NOMO-1 treated with dmso at 0.1 percent for 144 hours (cell line): ENCODE data around the gene CREB1.
"Not testable (repeated sequence)": the region's sequence is repeated elsewhere in the genome, so short reads cannot be mapped to it uniquely, and the experiment has no call there.

Experiments used
- DNase-seq: peaks from one replicate; lab custom pipeline; 2025; ENCODE audit not compliant: unreplicated experiment; lab: John Stamatoyannopoulos, UW

CREB1 gene

DNA sequence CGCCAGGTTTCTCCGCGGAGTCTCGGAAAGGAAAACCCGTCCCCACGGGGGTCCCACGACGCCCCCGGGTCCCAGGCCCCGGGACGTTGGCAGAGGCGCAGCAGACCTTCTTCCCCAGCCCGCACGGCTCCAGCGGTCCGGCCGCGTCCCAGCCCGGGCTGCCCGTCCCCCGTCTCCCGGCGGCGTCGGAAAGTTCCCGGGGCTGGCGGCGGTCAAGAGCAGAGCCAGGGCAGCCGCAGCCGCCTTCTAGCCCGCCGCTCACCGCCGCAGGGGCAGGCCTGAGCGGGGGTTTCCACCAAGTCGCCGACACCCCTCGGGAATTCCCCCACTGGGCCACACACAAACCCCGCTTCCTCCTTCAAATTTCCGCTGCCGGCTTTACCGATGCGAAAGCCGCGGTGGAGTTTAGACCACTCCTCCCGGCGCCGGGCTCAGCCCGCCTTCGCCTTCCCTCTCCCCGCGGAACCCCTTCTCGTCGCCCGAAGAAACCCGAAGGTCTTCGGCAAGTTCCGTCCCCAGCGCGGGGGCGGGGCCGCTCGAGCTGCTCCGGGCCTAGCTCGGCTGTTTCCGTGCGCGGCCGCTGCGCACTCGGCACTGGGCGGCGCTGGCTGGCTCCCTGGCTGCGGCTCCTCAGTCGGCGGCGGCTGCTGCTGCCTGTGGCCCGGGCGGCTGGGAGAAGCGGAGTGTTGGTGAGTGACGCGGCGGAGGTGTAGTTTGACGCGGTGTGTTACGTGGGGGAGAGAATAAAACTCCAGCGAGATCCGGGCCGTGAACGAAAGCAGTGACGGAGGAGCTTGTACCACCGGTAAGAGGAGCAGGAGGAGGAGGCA lies at the start of gene CREB1:
Gene CREB1 (plus strand): TSS at position 633 of the 830 bp plus-strand sequence. CDS start 25,674 bp downstream, outside the sequence.
- peak; percentile 98 for DNase-seq

DNA sequence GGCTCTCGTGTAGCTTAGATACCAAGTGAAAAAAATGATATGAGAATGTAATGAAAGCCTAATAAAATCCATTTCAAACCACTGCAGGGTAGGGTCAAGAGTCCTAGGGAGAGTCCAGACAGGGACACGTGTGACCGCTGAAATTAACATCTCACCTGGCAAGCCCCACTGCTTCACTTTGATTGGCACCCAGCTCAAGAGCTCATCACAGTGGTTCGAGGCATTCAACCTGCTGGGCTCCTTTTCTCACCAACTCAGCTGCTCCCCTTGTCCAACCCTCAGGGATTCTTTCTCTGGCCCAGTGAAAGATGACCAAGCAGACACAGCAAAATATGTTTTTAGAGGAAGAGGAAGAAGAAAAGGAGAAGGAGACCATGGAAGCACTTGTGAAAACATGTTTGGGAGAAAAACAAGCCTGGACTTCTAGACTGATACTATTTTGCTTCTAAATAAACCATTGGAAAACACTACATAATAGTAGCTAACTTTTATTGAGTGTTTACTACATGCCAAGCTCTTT lies 49.2 kb upstream of the CREB1 start:
- no peak for DNase-seq

DNA sequence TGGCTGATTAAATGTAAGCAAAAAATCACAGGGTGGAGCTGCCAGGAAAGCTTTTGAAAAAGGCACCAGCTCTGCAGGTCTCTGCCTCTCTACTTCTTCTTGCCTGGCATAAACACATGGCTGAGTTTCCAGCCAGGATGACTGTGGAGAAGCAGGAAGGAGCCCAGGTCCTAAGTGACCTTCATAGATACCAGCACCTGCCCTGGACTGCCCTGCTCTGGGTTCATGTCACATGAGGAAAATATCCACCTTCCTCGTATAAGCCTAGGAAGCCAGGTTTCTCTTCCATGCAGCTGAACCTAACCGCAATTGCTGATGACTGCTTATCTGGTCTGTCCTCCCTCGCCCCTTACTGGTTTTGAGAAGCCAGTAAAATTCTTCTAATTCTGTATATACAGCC lies 47.8 kb upstream of the CREB1 start:
- no peak for DNase-seq

DNA sequence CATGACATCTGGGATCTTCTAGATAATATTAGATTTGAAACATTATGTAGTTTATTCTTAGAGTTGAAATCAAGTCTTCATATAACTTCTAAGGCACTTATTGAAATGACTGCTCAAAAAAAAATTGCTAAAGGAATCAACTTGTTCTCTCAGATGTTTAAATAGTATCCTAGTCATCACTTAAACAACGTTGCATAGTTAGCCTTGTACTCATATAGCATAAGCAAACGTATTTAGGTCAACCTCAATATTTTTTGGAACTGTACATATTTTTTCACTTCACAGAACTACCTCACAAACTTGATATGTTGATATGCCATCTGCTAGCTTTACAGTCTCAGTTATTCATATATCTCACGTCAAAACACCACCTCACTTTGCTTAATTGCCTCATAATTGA lies 47.1 kb upstream of the CREB1 start:
- DNase-seq = no peak

DNA sequence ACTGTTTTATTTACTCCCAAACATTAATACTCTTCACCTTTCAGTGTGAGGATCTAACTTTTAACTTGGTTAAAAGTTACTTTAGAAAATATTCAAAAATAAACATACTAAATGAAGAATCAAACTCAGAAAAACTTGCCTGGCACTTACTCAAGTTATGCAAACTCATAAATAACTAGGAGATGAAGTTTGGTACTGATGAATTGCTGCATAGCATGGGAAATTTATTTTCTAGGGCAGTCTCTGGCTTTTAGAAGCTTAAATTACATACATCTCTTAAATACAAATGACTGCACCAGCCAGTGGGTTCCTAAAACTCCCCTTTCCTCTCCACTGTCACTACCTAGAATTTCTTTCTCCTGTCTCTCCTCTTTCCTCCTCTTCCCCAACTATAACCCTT lies 46.7 kb upstream of the CREB1 start:
- DNase-seq = no peak

DNA sequence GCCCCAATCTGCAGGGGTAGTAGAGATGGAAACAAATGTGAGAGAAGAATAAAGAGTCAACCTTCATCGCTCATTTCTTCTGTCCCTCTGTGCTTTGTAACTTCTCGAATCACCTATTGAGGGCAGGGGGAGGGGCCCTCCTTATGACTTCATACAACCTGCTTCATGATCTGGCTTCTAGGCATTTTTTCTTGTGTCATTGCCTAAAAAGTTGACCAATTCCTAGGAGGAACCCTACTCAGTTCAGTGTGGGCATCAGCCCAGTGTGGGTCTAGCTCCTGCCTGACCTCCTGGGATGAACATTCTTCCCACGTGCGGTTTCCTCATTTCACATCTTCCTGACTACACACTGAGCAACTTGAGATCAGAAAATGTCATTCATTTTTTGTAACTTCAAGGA lies 46.3 kb upstream of the CREB1 start:
- no peak for DNase-seq

DNA sequence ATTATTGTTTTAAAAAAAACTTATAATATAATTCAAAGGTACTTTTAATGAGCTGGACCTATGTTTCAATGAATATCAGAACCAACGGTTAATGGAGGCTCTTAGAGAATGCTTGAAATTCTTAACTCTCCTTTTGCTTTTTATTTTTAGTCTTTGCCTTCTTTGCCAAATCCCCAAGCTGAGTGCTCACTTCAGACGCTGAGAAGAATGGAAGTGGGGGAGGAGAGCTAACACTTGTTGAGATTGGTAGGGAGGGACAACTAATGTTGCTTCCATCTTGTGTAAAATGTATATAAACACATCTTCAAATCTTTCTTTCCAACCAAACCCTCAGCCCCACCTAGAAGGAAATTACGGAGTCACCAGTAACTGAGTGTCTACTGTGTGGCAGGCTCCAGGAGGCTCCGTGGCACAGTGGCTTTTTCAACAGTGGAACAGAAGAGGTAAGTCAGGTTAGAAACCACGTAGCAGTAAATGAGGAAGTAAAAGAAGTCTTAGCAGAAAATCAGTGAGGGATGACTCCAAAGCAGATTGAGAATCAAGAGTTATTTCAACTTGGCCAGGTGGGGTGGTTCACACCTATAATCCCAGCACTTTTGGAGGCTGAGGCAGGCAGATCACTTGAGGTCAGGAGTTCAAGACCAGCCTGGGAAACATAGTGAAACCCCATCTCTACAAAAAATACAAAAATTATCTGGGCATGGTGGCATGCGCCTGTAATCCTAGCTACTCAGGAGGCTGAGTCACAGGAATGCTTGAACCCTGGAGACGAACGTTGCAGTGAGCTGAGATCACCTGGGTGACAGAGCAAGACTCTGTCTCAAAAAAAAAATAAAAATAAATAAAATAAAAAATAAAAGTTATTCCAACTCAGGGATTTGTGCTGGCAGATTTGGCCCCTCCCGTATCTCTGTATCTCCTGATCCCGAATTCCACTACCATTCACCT lies 45.0 kb upstream of the CREB1 start:
- DNase-seq = no peak

DNA sequence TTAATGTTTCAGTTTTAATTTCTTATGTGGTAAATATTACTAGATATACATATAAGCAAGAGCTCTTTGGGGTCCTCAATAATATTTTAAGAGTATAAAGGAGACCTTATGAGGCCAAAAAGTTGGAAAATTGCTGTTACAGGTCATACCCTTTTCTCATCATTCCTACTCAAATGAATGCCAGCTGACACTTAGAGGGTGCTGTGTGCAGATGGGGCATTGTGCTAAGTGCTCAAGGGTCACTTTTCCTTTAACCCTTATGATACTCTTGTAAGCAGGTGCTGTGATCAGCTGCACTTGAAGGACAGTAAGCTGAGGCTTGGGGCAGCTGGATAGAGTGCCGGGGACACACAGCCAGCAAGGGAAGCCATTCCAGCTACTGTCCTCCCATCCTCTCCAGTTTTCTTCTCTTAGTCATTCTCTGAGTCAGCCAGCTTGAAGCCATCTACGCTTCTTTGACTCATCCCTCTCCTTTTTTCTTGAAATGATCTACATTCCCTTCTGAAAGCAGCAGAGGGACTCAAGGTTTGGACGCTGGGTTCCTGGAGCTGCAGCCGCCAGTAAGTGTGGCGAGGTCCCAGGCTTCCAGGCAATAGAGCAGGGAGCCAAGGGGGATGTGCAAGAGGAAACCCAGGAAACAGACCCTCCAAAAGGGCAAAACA lies 42.0 kb upstream of the CREB1 start:
- DNase-seq = no peak

DNA sequence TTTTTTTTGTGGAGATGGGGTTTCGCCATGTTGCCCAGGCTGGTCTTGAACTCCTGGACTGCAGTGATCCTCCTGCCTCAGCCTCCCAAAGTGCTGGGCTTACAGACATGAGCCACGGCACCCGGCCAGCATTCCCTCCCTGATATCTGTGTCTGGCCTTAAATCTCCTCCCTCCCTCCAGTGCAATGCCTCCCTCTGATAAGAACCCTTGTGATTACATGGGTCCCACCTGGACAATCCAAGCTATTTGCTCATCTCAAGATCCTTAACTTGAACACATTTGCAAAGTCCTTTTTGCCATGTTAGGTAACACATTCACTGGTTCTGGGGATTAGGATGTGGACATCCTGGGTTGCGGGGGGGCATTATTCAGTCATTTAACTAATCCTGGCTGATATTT lies 40.5 kb upstream of the CREB1 start:
- DNase-seq = no peak

DNA sequence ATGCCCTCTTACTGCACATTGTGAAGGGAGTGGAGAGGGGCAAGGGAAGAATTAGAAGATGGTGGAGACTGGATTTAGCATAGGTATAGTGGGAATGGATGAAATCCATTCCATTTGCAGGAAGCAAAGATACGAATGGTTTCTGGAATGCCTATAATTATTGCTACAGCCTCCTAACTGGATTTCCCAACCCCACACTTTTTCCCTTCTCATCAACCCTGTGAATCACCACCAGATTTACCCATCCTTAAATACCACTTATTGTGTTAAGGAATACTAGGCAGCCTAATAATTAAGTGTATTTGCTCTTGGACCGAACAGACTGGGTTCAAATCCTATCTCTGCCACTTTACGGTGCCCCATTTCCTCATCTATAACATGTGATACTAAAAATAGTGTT lies 39.3 kb upstream of the CREB1 start:
- DNase-seq = no peak

DNA sequence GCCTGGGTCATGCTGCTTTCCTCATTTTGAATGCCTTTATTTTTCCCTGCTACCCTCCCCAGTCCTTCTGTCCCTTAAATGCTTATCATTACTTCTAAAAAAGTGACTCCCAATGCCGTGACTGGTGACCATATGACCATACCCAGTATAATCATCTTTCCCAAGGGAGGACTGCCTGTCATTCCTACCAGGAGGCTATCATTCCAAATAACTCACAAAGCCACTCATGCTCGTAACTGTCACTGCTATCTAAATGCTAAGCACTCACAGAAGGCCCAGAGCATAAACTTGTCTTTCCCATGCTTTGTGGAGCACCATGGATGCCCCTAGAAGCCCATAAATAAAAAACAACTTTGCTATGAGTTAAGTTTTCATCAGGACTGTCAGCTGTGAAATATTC lies 38.7 kb upstream of the CREB1 start:
- no peak for DNase-seq

DNA sequence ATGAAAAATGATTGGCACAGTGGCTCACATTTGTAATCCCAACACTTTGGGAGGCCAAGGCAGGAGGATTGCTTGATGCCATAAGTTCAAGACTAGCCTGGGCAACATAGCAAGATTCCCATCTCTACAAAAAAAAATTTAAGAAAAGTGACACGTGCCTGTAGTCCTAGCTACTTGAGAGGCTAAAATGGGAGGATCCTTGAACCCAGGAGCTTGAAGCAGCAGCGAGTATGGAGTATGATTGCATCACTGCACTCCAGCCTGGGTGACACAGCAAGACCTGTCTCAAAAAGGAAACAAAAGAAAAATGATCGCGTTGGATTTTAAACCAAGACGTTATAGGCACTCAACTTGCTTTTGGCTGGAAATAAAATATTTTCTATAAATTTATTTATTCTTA lies 37.8 kb upstream of the CREB1 start:
- no peak for DNase-seq

DNA sequence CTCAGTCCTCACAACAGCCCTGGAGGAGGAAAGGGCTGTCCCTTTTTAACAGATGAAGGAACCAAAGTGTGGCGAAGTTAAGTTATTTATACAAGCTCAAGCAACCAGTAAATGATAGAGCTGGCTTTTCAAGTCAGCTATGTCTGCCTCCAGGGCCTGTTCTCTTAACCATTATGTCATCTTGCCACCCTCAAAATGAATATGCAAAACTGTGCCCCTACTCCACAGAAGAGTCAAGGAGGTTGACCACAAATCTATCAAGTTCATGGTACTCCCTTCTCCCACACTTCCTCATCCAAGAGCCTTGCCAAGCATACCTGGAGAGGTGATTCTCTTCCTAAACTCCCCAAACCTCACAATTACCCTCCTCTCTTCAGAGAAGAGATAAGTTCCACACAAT lies 37.3 kb upstream of the CREB1 start:
- DNase-seq = no peak

DNA sequence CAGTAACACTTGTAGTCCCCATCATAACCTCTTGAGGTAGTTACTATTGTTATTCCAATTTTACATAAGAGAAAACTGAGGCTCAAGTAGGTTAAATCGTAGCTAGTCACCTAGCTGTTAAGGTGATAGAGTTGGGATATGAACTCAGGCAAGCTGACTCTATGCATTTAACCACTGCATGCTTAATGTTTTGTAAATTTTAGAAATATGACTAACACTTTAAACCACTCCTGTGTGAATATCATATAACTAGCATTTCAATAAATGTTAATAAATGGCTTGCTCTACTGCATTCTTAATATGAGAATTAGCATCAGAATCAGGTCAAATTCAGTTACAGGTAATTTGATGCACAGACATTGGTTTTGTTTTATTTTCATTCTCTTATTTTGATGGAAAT lies 35.6 kb upstream of the CREB1 start:
- DNase-seq = no peak

DNA sequence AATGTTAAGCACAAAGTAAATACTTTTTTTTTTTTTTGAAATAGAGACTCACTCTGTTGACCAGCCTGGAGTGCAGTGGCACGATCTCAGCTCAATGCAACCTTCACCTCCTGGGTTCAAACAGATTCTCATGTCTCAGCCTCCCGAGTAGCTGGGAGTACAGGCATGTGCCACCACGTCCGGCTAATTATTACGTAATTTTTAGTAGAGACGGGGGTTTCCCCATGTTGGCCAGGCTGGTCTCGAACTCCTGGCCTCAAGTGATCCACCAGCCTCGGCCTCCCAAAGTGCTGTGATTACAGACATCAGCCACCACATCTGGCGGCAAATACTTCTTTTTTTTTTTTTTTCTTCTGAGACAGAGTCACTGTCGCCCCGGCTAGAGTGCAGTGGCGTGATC lies 32.8 kb upstream of the CREB1 start:
- DNase-seq = not testable (repeated sequence)

DNA sequence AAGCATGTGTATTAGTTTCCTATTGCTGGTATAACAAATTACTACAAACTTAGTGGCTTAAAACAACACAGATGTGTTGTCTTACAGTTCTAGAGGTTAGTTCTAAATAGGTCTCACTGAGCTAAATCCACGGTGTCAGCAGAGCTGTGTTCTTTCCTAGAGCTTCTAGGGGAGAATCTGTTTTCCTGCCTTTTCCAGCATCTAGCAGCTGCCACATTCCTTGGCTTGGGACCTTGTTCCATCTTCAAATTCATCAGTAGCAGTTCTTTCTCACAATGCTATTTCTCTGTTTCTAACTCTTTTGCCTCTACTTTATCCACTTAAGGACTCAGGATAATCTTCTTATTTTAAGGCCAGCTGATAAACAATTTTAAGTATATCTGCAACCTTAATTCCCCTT lies 32.2 kb upstream of the CREB1 start:
- DNase-seq = no peak

DNA sequence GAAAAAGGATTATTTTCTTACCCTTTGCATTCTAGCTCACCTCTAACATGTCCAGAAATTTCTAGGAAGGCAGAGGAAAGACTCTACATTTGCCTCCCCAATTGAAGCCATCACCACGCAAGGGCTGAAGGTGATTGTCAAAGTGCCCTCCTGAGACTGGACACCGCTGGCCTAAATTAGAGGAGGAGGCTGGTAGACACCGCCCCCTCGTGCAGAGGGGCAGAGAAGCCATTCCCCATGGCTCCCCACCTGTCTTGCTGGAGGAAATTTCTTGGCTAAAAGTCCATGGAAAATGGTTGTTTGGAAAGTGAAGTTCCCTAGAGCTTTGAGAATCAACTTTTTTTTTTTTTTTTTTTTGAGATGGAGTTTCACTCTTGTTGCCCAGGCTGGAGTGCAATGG lies 31.3 kb upstream of the CREB1 start:
- no peak for DNase-seq

DNA sequence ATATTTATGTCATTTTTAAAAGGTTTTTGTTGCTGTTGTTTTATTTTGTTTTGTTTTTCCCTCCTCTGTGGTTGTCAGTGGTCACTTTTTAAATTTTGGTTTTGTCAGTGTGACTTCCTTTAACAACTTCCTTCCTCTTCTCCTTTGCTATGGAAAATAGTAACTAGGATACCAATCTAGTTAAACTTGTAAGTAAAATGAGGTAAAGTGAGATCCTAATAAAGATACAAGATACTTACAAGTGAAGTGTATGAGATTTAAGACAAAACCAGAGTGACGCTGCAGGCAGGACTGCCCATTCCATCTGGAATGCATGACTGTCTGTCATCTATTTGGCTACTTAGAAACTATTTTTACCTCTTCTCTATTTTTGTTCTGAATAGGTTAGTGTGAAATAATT lies 30.6 kb upstream of the CREB1 start:
- no peak for DNase-seq

DNA sequence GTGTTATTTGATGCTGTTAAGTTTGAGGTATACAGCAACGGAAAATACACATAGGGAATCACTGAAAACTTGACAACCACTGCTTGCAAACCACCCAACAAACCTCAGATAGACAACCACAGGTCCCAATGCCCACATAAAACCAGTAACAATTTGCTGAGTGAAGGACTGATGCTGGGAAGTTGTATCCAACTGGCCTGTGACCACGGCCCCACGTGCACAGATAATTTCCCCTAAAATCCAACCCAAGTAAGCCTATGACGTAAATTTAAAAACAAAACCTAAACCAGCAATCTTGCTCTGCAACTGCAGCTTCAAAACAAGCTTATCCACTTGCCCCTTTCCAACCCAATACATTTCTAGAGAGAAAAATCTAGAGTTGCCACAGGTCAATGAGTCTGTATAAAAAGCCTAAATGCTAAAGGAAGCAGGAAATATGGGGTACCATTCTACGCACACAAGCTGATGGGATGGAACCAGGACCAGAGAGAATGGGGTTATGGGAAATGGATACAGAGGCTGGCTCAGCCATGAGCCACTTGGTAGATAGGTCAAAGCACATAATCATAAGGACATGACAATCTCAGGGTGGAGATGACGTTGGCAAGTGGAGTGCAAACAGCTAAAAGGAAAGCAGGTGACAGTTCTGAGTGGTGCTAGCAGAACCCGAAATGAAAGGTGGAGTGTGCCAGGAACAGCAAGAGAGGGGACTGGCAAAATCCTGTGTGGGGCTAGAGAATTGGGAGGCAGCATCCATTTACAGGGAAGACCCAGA lies 27.8 kb upstream of the CREB1 start:
- no peak for DNase-seq

DNA sequence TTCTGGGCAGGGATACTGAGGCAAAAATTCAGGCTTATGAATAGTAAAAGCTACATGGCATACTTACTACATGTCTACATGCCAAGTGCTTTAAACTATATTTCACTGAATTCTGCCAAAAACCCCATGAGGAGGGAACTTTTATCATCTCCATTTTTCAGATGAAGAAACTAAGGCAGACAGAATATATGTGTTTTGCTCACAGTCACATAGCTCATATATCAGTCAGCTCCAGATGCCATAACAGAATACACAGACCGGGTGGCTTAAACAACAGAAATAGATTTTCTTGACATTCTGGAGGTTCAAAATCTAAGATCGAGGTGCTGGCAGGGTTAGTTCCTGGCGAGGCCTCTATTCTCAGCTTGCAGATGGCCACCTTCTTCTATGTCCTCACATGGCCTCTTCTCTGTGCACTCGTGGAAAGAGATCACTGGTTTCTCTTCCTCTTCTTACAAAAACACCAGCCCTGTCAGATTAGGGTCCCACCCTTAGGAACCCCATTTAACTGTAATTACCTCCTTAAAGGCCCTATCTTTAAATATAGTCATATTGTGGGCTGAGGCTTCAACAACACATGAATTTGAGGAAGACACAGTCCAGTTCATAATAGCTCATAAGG lies 27.1 kb upstream of the CREB1 start:
- peak; percentile 73 for DNase-seq
